HG03025 (cell line): ENCODE data around the gene TLK2.
"Not testable (repeated sequence)": the region's sequence is repeated elsewhere in the genome, so short reads cannot be mapped to it uniquely, and the experiment has no call there.

Source experiments
- ATAC-seq: cut with Tn5 transposase; IDR thresholded peaks from one replicate; pipeline ENCODE4 v1.9.1; 2021; ENCODE audit warnings: mild to moderate bottlenecking, moderate library complexity; ENCODE audit not compliant: unreplicated experiment, low FRiP score

The TLK2 gene

GRCh38 chr17:62478424-62478879, at the start of gene TLK2:
TLK2 (plus strand) TSS chr17:62478825; CDS start chr17:62481126, 2,301 bp downstream.
- peak; percentile 59 for ATAC-seq

- ATAC-seq, result not testable (repeated sequence)
Measured at GRCh38 chr17:62435251-62435650, 43.4 kb upstream of the TLK2 start.

- ATAC-seq, result not testable (repeated sequence)
Measured at GRCh38 chr17:62441181-62441580, 37.4 kb upstream of the TLK2 start.

- no peak for ATAC-seq
Measured at GRCh38 chr17:62444063-62444462, 34.6 kb upstream of the TLK2 start.

GRCh38 chr17:62445791-62446190, 32.8 kb upstream of the TLK2 start:
- ATAC-seq, result not testable (repeated sequence)

GRCh38 chr17:62452195-62452594, 26.4 kb upstream of the TLK2 start:
- ATAC-seq, result not testable (repeated sequence)

- not testable (repeated sequence) for ATAC-seq
Measured at GRCh38 chr17:62453041-62453440, 25.6 kb upstream of the TLK2 start.

- not testable (repeated sequence) for ATAC-seq
Measured at GRCh38 chr17:62453656-62454055, 25.0 kb upstream of the TLK2 start.

GRCh38 chr17:62454111-62454510, 24.5 kb upstream of the TLK2 start:
- ATAC-seq, result peak; percentile 61

GRCh38 chr17:62456016-62456415, 22.6 kb upstream of the TLK2 start:
- no peak for ATAC-seq

- ATAC-seq, result not testable (repeated sequence)
Measured at GRCh38 chr17:62458483-62458882, 20.1 kb upstream of the TLK2 start.

GRCh38 chr17:62464422-62464821, 14.2 kb upstream of the TLK2 start:
- ATAC-seq, result not testable (repeated sequence)

- not testable (repeated sequence) for ATAC-seq
Measured at GRCh38 chr17:62465271-62465670, 13.4 kb upstream of the TLK2 start.

GRCh38 chr17:62470666-62471379, 7.8 kb upstream of the TLK2 start:
- not testable (repeated sequence) for ATAC-seq

GRCh38 chr17:62471380-62471880, 7.2 kb upstream of the TLK2 start:
- ATAC-seq, result not testable (repeated sequence)

- ATAC-seq, result not testable (repeated sequence)
Measured at GRCh38 chr17:62473030-62473982, 5.3 kb upstream of the TLK2 start.

GRCh38 chr17:62477111-62477510, 1.5 kb upstream of the TLK2 start:
- ATAC-seq, result not testable (repeated sequence)

- ATAC-seq, result peak; percentile 23
Measured at GRCh38 chr17:62477718-62478408, 762 bp upstream of the TLK2 start.

- peak; percentile 31 for ATAC-seq
Measured at GRCh38 chr17:62478880-62479638, 434 bp downstream of the TLK2 start.
